ENCODE measurements around the gene CLASP1. TPM values are rescaled to one million over a fixed set of nuclear protein-coding genes. Genes with fewer than 3 reads are reported as not detected.

CLASP1 gene
- total and polyA plus RNA-seq, 2 of the 8 experiments (the other 6 are each of a cell fraction or from before 2014, with no cell fraction given), result 7.3 to 53.9 TPM

DNA sequence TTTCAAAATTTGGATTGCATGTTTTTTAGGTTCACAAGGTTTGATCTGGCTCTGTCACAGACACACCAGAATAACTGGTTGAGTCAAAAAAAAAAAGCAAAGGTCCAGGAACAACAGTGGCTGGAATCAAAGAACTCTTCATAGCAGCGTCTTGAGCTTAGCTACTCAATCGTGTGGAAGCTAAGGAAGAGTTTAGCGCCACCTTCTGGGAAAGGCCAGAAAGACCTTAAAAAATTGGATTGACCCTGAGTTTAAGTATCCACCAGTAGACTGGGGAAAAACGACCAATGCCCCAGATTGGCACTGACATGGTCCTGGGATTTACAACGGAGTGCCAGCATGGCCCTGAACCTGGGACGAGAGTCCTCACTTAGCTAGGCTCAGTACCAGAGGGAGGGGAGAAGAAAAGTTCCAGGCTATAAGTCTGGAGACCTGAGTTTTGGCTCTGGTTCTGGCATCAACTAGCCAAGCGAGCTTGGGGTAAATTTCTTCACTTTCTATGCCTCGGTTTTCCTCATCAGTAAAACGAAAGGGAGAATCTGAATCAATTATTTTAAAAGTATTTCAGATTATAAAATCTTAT, 293.1 kb downstream of the CLASP1 start:
- ChIA-PET CTCF (ENCODE audit: partially characterized antibody) (interaction anchor here (0.6 to 11.5 kb wide), 34 partner anchors 9 to 867 kb away, joined by 3 to 144 read pairs (median 4); no protein-coding TSS in a partner anchor), POLR2A (ENCODE audit: partially characterized antibody) (no interaction called here)
- no peaks in the 10 kb centered on the region for H3K79me1 ChIP-seq (ENCODE audit: low read depth, low read length)
- H3K9ac ChIP-seq (replicated peaks in 1 of 4; ENCODE audit: extremely low read depth in 1 of 4, low read depth in 3 of 4, low read length in 3 of 4), result no peak overlapping the region
- H2AK5ac ChIP-seq (ENCODE audit: low read depth, low read length), result no peak overlapping the region
- H2BK15ac ChIP-seq (ENCODE audit: low read length), result no peak overlapping the region
- no peak overlapping the region for H2BK12ac ChIP-seq (ENCODE audit: low read depth, low read length)
- no peak overlapping the region for H3K23ac ChIP-seq (ENCODE audit: insufficient read length)
- H3K23me2 ChIP-seq (ENCODE audit: low read depth, low read length), result no peaks in the 10 kb centered on the region
- H3K9me3 ChIP-seq (ENCODE audit: insufficient read depth in 2 of 2, low read depth in 1 of 2, low read length in 1 of 2), result no peaks in the 10 kb centered on the region
- H3K27me3 ChIP-seq (replicated peaks in 1 of 4; ENCODE audit: control insufficient read depth in 3 of 4, extremely low read depth in 1 of 4, insufficient read depth in 3 of 4, low read length in 3 of 4), result no peaks in the 10 kb centered on the region
- no peak overlapping the region for H4K8ac ChIP-seq (ENCODE audit: extremely low read depth, insufficient read depth, low read length)
- FAIRE-seq (peak; percentile 95), DNase-seq (ENCODE audit: low read depth in 1 of 2, low spot score in 2 of 2) (peak; percentile 46 to 71)
- H3K4ac ChIP-seq (replicated peaks; ENCODE audit: insufficient read length, low read depth, low read length), result no peak overlapping the region
- H4K91ac ChIP-seq (replicated peaks; ENCODE audit: insufficient read length, low read length), result no peak overlapping the region
- H3K27ac ChIP-seq (ENCODE audit: low read depth, low read length), result no peak overlapping the region
- H2BK5ac ChIP-seq (ENCODE audit: low read depth, low read length), result no peak overlapping the region
- H3K36me3 ChIP-seq (ENCODE audit: control insufficient read depth in 2 of 4, insufficient read depth in 4 of 4, low read length in 3 of 4), result peaks cover 9 to 27% (median 16%) of the 10 kb centered on the region in 4 experiments
- H3K4me3 ChIP-seq (ENCODE audit: extremely low read depth in 1 of 4, insufficient read depth in 2 of 4, low read depth in 3 of 4, low read length in 4 of 4), result no peak overlapping the region
- no peak overlapping the region for H2AFZ ChIP-seq (ENCODE audit: low read length)
- H4K20me1 ChIP-seq (replicated peaks in 1 of 2; ENCODE audit: control insufficient read depth in 1 of 2, insufficient read depth in 2 of 2, low read length in 2 of 2), result peaks cover 2 to 5% of the 10 kb centered on the region in 2 experiments
- H3K4me1 ChIP-seq (replicated peaks in 1 of 4; ENCODE audit: control insufficient read depth in 3 of 4, insufficient read depth in 4 of 4, low read length in 3 of 4), result no peaks in the 10 kb centered on the region
- TF ChIP-seq, protein P1, sequence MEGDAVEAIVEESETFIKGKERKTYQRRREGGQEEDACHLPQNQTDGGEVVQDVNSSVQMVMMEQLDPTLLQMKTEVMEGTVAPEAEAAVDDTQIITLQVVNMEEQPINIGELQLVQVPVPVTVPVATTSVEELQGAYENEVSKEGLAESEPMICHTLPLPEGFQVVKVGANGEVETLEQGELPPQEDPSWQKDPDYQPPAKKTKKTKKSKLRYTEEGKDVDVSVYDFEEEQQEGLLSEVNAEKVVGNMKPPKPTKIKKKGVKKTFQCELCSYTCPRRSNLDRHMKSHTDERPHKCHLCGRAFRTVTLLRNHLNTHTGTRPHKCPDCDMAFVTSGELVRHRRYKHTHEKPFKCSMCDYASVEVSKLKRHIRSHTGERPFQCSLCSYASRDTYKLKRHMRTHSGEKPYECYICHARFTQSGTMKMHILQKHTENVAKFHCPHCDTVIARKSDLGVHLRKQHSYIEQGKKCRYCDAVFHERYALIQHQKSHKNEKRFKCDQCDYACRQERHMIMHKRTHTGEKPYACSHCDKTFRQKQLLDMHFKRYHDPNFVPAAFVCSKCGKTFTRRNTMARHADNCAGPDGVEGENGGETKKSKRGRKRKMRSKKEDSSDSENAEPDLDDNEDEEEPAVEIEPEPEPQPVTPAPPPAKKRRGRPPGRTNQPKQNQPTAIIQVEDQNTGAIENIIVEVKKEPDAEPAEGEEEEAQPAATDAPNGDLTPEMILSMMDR (IDR thresholded peaks at IDR 0.05; ENCODE audit: control extremely low read depth in 1 of 3, insufficient read depth in 1 of 3, low read depth in 1 of 3, low read length in 3 of 3), result peak in 2 of 3 experiments; percentile 75 to 85; a peak in 3 of 4 replicates
- TF ChIP-seq RAD21 (IDR thresholded peaks at IDR 0.05 in 1 of 2, conservative IDR thresholded peaks at IDR 0.05 in 1 of 2; ENCODE audit: low read depth in 2 of 2, low read length in 2 of 2), result peak; percentile 77 to 80
- no peak for TF ChIP-seq PHF8 (conservative IDR thresholded peaks at IDR 0.05; ENCODE audit: low read depth, low read length)
- no peak overlapping the region for H3K56ac ChIP-seq (replicated peaks; ENCODE audit: insufficient read length, low read depth, low read length)
- no peak overlapping the region for H3K4me2 ChIP-seq (ENCODE audit: insufficient read depth in 1 of 2, low read depth in 2 of 2, low read length in 2 of 2)
- no peak overlapping the region for H3K18ac ChIP-seq (ENCODE audit: extremely low read depth, low read length)
- no peak overlapping the region for H2BK20ac ChIP-seq (ENCODE audit: low read length)
- no peak overlapping the region for H4K5ac ChIP-seq (ENCODE audit: insufficient read length, low read depth, low read length)
- 55% methylated on average over 9 of the region's 9 CpGs; no CpG with 5 or more reads in 1 of the 2 experiments for WGBS, 2 experiments (ENCODE audit: extremely low coverage in 1 of 2, insufficient coverage in 1 of 2, insufficient read length in 1 of 2, insufficient replicate concordance in 2 of 2, low coverage in 1 of 2, low lambda C conversion rate in 2 of 2, missing lambda C conversion rate in 1 of 2)
- H3K79me2 ChIP-seq (ENCODE audit: control insufficient read depth in 1 of 2, insufficient read depth in 2 of 2, low read length in 2 of 2), result no peaks in the 10 kb centered on the region
- no peak overlapping the region for H2BK120ac ChIP-seq (replicated peaks; ENCODE audit: low read depth, low read length)
- no peak overlapping the region for H3K14ac ChIP-seq (ENCODE audit: insufficient read length)

Data from H1 (cell line).